GM19025 (cell line): ENCODE results near the gene ZSCAN20.
A peak's percentile ranks its signal among the peaks of the same experiment; 100 is the strongest.

Experiments
- ATAC-seq: cut with Tn5 transposase; IDR thresholded peaks from one replicate; pipeline ENCODE4 v1.9.1; 2021; ENCODE audit warnings: mild to moderate bottlenecking, low read depth, moderate library complexity; ENCODE audit not compliant: unreplicated experiment

Gene ZSCAN20

GRCh38 chr1:33472269-33472980, at the start of gene ZSCAN20:
ZSCAN20 (plus strand) TSS chr1:33472645; CDS start chr1:33479289, 6,644 bp downstream.
- ATAC-seq: peak; percentile 88

- ATAC-seq: no peak
Observed at GRCh38 chr1:33424205-33424604, 48.2 kb upstream of the ZSCAN20 start.

- ATAC-seq: no peak
Observed at GRCh38 chr1:33424610-33425009, 47.8 kb upstream of the ZSCAN20 start.

GRCh38 chr1:33425900-33426299, 46.5 kb upstream of the ZSCAN20 start:
- no peak for ATAC-seq

DNA sequence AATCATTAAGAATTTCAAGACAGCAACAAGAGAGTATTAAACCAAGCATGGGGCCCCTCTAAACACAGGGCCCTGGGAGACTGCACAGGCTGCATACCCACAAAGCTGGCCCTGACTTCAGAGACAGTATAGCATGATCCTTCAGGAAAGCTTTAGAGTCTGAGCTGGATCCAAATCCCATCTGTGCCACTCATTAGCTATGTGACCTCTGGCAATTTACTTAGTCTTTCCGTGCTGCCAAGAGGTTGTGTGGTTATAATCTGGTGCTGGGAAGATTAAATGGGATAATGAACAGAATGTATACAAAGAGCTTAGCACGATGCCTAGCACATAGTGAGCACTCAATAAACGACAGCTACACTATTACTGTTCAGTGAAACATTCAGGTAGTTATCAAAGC, 45.5 kb upstream of the ZSCAN20 start:
- ATAC-seq: no peak

GRCh38 chr1:33428661-33429060, 43.8 kb upstream of the ZSCAN20 start:
- ATAC-seq: no peak

DNA sequence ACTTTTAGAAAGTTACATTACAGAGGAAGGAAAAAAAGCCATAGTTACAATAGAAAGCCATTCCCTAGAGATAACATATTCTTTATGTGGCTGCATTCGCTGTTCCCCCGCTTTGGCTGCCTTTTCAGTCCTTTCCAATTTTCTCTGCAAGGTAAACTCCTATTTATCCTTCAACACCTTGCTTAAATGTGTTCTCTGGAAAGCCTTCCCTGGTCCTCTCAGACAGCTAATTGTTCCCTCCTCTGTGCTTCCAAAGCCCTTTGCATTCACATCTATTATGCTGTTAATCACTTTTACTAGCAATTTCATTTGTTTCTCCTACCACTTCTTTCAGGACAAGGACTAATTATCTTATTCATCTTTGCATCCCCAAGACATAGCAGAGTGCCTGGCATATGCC, 43.1 kb upstream of the ZSCAN20 start:
- ATAC-seq: no peak

GRCh38 chr1:33429856-33430691, 42.4 kb upstream of the ZSCAN20 start:
- ATAC-seq: no peak

GRCh38 chr1:33430692-33431593, 41.5 kb upstream of the ZSCAN20 start, which contains the start of gene PHC2:
PHC2 (minus strand) TSS chr1:33431095; CDS start chr1:33375539, 55,556 bp downstream.
- ATAC-seq: peak; percentile 96

DNA sequence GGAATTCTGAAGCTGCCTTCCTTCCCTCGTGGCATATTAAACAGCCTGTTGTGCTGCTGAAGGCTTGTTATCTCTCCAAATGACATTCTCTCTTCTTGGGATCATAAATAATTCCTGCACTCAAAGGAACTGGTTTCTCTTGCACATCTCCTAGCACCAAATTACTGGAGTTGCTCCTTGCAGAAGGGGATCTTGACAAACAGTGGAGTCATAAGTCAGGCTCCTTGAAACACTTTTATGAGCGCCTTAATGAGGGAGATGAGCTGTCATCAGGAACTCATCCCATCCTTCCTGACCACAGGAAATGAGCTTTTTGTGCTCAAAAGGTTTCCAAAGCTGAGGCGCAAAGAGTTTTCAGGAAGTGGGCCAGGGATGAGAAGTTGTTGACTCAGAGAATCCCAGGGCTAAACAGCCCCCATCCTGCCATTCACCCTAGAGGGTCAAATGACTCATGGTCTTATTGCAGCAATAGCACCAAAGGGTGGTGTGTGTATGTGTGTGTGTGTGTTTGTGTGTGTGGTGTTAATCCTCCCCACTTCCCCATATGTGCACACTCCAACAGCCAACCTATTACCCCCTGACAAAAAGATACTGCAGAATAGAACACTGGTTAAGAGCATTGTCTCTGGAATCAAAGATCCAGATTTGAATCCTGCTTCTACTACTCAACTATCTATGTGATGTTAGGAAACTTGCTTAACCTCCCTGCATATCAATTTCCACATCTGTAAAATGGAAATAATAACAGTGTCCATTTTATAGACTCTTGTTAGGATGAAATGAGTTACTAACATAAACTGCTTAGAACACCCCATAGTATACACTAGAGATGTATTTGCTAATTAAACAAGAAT, 38.7 kb upstream of the ZSCAN20 start:
- no peak for ATAC-seq

DNA sequence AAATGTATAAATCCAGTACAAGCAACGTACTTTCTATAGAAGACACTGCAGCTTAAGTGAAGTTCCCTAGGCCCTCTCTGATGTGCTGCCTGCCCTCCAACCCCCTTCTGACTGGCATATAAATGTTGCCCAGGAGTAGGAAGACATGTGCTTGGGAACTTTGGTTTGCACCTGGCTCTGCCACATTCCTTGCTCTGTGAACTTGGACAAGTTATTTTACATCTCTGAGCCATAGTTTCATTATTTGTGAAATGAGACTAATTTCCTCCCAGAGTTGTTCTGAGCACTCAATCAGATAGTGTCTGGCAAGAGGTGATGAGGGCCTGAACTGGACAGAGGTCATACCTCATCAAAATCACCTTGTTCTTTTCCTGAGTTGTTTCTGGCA, 38.1 kb upstream of the ZSCAN20 start:
- ATAC-seq: no peak

- ATAC-seq: no peak
Observed at GRCh38 chr1:33435096-33435820, 37.2 kb upstream of the ZSCAN20 start.

DNA sequence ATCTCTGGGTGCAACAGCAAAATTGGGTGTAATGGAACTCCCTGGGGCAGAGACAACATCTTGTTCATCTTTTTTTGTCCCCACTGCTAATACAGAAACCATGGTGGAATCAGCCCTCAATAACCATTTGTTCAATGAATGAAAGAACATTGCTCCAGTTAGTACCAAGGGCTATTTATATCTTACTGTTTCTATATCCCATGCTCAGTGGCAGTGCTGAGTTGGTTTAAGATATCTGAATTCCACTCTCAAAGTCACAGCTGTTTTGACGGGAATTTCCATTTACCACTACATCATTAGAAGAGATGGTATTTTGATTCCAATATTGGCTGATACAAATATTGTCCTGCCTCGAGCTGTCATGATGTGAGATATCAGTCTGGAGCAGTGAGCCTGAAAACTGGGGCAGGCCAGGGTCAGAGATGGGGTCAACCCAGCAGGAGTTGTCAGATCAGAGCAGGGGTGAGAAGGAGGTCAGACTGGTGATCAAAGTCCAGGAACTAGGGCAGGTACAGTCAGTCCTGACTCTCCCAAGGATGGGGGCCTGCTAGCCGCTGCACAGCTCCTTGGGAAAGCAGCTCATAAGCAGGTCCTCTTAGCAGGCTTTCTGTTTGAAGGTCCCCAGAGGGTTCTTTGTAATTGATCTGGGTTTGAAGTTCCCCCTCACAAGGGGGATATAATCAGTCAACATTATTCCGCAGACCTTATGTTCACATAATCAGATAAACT, 35.7 kb upstream of the ZSCAN20 start:
- no peak for ATAC-seq

GRCh38 chr1:33438364-33439160, 33.9 kb upstream of the ZSCAN20 start:
- ATAC-seq: no peak

- no peak for ATAC-seq
Observed at GRCh38 chr1:33439662-33440061, 32.8 kb upstream of the ZSCAN20 start.

DNA sequence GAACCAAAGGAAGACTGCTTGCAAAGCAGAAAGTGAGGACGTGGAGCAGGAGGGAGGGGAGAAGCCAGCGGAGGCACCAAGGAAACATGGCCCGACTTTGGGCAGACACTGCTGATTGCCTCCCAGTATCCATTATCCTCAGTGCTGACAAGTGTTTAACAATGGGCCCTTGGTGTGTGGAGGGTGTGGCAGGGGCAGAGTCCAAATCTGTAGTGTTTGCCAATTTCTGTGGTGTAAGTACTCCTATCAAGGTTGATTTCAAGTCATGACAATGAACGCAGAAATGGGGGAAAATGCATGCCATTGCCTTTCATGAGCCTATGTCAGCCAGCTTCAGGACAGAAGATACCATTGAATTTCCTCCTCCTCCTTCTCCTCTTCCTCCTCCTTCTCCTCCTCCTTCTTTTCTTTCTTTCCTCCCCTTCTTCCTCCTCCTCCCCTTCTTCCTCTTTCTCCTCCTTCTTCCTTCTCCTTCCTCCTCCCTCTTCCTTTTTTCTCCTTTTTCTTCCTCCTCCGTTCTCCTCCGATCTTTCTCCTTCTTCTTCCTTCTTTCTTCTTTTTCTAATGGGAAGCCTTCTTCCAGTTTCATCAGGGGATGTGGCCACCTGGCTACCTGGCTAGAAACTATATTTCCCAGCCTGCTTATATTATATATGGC, 31.2 kb upstream of the ZSCAN20 start:
- ATAC-seq: no peak

GRCh38 chr1:33442141-33442540, 30.3 kb upstream of the ZSCAN20 start:
- no peak for ATAC-seq
